H4 (cell line): Measurements from ENCODE around the gene DYNLRB1. TPM values are rescaled to one million over a fixed set of nuclear protein-coding genes. Genes with fewer than 3 reads are reported as not detected.

Experiments
- DNase-seq: peaks from one replicate; pipeline ENCODE4 v3.0.0-alpha.2; 2015; ENCODE audit warnings: low spot score
- total RNA-seq: library from RNA; depleted of rRNA; stranded (reverse); fragments of >200 nt; shearing (Covaris generic); gene quantifications from 2 replicates; pipeline ENCODE4 v1.2.3, GENCODE V29; 2014

The DYNLRB1 gene
- total RNA-seq, 1 experiment from 2014 or later = 142 TPM

- DNase-seq = peak; percentile 92
Measured at GRCh38 chr20:34558320-34559218, 42.3 kb downstream of the DYNLRB1 start, which contains the start of gene MAP1LC3A. MAP1LC3A (plus strand) TSS chr20:34558718; CDS start chr20:34558869, 151 bp downstream.

- DNase-seq = no peak
Measured at GRCh38 chr20:34559311-34560140, 43.3 kb downstream of the DYNLRB1 start.

GRCh38 chr20:34560141-34560523, 43.9 kb downstream of the DYNLRB1 start:
- DNase-seq = no peak

GRCh38 chr20:34560614-34561013, 44.4 kb downstream of the DYNLRB1 start:
- no peak for DNase-seq

- DNase-seq = no peak
Measured at GRCh38 chr20:34561661-34562060, 45.4 kb downstream of the DYNLRB1 start.

GRCh38 chr20:34562641-34563040, 46.4 kb downstream of the DYNLRB1 start:
- DNase-seq = no peak

- no peak for DNase-seq
Measured at GRCh38 chr20:34564833-34565232, 48.6 kb downstream of the DYNLRB1 start.

- DNase-seq = no peak
Measured at GRCh38 chr20:34566978-34567891, 51.0 kb downstream of the DYNLRB1 start.

GRCh38 chr20:34567892-34568865, 52.0 kb downstream of the DYNLRB1 start:
- no peak for DNase-seq

- no peak for DNase-seq
Measured at GRCh38 chr20:34569598-34569997, 53.4 kb downstream of the DYNLRB1 start.

GRCh38 chr20:34570859-34571306, 54.7 kb downstream of the DYNLRB1 start:
- DNase-seq = no peak

GRCh38 chr20:34571753-34572152, 55.5 kb downstream of the DYNLRB1 start:
- no peak for DNase-seq

GRCh38 chr20:34573541-34574300, 57.5 kb downstream of the DYNLRB1 start:
- no peak for DNase-seq

GRCh38 chr20:34574426-34574825, 58.2 kb downstream of the DYNLRB1 start:
- DNase-seq = no peak

GRCh38 chr20:34574861-34575260, 58.6 kb downstream of the DYNLRB1 start:
- DNase-seq = no peak

GRCh38 chr20:34575271-34575670, 59.0 kb downstream of the DYNLRB1 start:
- no peak for DNase-seq

- no peak for DNase-seq
Measured at GRCh38 chr20:34575756-34576155, 59.5 kb downstream of the DYNLRB1 start.

GRCh38 chr20:34577061-34577460, 60.8 kb downstream of the DYNLRB1 start:
- DNase-seq = no peak

GRCh38 chr20:34578025-34578424, 61.8 kb downstream of the DYNLRB1 start:
- DNase-seq = no peak
